GM12878 (cell line): ENCODE measurements around the gene TH. TPM values are rescaled to one million over a fixed set of nuclear protein-coding genes. Genes with fewer than 3 reads are reported as not detected.

Source experiments
- ATAC-seq: fragments of 200-7000 bp; cut with Tn5 transposase; 3 replicates; pipeline ENCODE4 v1.9.1; 2020; ENCODE audit warnings: mild to moderate bottlenecking, moderate library complexity
- BruUV-seq: library from RNA; stranded (reverse); fragments of 400-500 nt; replicated peaks from 2 replicates; lab custom pipeline; 2021; lab: Mats Ljungman, UMichigan
- CTCF ChIA-PET: fragments of 300-600 bp; sonication (Branson Sonifier 250); formaldehyde crosslinking; extraction: SDS; loops from one replicate; lab custom pipeline; 2021; ENCODE audit warnings: inconsistent platforms; lab: Yijun Ruan, JAX
- POLR2A ChIA-PET: fragments of 350-600 bp; formaldehyde crosslinking; extraction: SDS; loops from one replicate; lab custom pipeline; 2021; ENCODE audit warnings: inconsistent platforms; lab: Charles Lee
- RAD21 ChIA-PET: fragments of 300-600 bp; sonication (Branson Sonifier 250); formaldehyde crosslinking; loops from one replicate; lab custom pipeline; 2023; ENCODE audit warnings: antibody characterized with exemption; ENCODE audit not compliant: unreplicated experiment; lab: Charles Lee
- SMC1A ChIA-PET: fragments of 300-600 bp; sonication (Branson Sonifier 250); formaldehyde crosslinking; loops from one replicate; lab custom pipeline; 2023; ENCODE audit not compliant: unreplicated experiment, uncharacterized antibody; lab: Charles Lee
- DNase-seq: peaks from one replicate; pipeline ENCODE4 v3.0.0-alpha.2; 2011; ENCODE audit warnings: low read depth, low spot score
- FAIRE-seq: peaks from 3 replicates; lab custom pipeline; 2011; peaks lifted over from hg19 to GRCh38; lab: Jason Lieb, UNC
- H2AFZ ChIP-seq: 2 replicates; pipeline ENCODE4 v1.6.0; 2011; ENCODE audit warnings: low read depth, low read length, control low read depth; ENCODE audit not compliant: control insufficient read depth
- H3K27ac ChIP-seq: 2 replicates; pipeline ENCODE4 v1.5.1; 2011; ENCODE audit warnings: control low read depth; ENCODE audit not compliant: control insufficient read depth, insufficient read depth
- H3K27me3 ChIP-seq, 2 experiments: replicated peaks in 1 of 2; 2 replicates each; pipeline versions ENCODE4 v1.6.0 to v1.6.1; 2011; ENCODE audit warnings: low read length in 1 of 2; ENCODE audit not compliant: control insufficient read depth in 2 of 2, insufficient read depth in 2 of 2
- H3K36me3 ChIP-seq, 2 experiments: 2 replicates each; pipeline ENCODE4 v1.5.1; 2011; ENCODE audit warnings: low read length in 1 of 2; ENCODE audit not compliant: control insufficient read depth in 2 of 2, insufficient read depth in 2 of 2
- H3K4me1 ChIP-seq: 2 replicates; pipeline ENCODE4 v1.6.1; 2011; ENCODE audit warnings: mild to moderate bottlenecking, low read length, moderate library complexity, mixed read lengths; ENCODE audit not compliant: control insufficient read depth, insufficient read depth
- H3K4me2 ChIP-seq: 2 replicates; pipeline ENCODE4 v1.6.0; 2011; ENCODE audit warnings: control low read depth; ENCODE audit not compliant: control insufficient read depth, insufficient read depth
- H3K4me3 ChIP-seq: fragments of 200-600 bp; sonication (generic); 2 replicates; pipeline ENCODE4 v1.5.1; 2016
- H3K79me2 ChIP-seq: 2 replicates; pipeline ENCODE4 v1.6.0; 2011; ENCODE audit warnings: low read length; ENCODE audit not compliant: control insufficient read depth, insufficient read depth
- H3K9ac ChIP-seq: 2 replicates; pipeline ENCODE4 v1.8.0; 2011; ENCODE audit warnings: low read length, control low read depth, mixed read lengths; ENCODE audit not compliant: control insufficient read depth, insufficient read depth
- H3K9me3 ChIP-seq: replicated peaks from 3 replicates; pipeline ENCODE4 v1.5.1; 2011; ENCODE audit warnings: mild to moderate bottlenecking, low read length; ENCODE audit not compliant: control insufficient read depth, insufficient read depth
- H4K20me1 ChIP-seq: 2 replicates; pipeline ENCODE4 v1.6.0; 2011; ENCODE audit not compliant: control insufficient read depth, insufficient read depth
- EED ChIP-seq: sonication (generic); IDR thresholded peaks from 2 replicates; pipeline ENCODE4 v1.6.1; 2016; ENCODE audit warnings: antibody characterized with exemption, low read depth
- ESRRA ChIP-seq: IDR thresholded peaks from 2 replicates; pipeline ENCODE4 v1.6.1; 2012; ENCODE audit warnings: mild to moderate bottlenecking, low read length, improper control_type of control experiment
- ETV6 ChIP-seq, 2 experiments: fragments of 450-650 bp in 1 of 2; IDR thresholded peaks in 1 of 2; conservative IDR thresholded peaks in 1 of 2; 2 replicates each; pipeline ENCODE4 v1.6.1; 2014; ENCODE audit warnings: antibody characterized with exemption in 1 of 2, borderline replicate concordance in 1 of 2, low read depth in 1 of 2, mild to moderate bottlenecking in 1 of 2, moderate library complexity in 1 of 2
- HCFC1 ChIP-seq: fragments of 150-350 bp; IDR thresholded peaks from 2 replicates; pipeline ENCODE4 v1.6.1; 2014; ENCODE audit warnings: low read length
- IKZF2 ChIP-seq, 2 experiments: fragments of 450-650 bp; IDR thresholded peaks; 2 replicates each; pipeline ENCODE4 v1.6.1; 2017; ENCODE audit warnings: mild to moderate bottlenecking in 2 of 2, moderate library complexity in 2 of 2
- NBN ChIP-seq: fragments of 450-650 bp; IDR thresholded peaks from 2 replicates; pipeline ENCODE4 v1.6.1; 2016
- RAD51 ChIP-seq: fragments of 450-650 bp; IDR thresholded peaks from 2 replicates; pipeline ENCODE4 v1.6.1; 2016; ENCODE audit warnings: moderate library complexity, mild to moderate bottlenecking, inconsistent platforms
- RELA ChIP-seq: fragments of 450-650 bp; IDR thresholded peaks from 2 replicates; pipeline ENCODE4 v1.8.0; 2014; ENCODE audit warnings: borderline replicate concordance; ENCODE audit not compliant: partially characterized antibody
- SIN3A ChIP-seq: IDR thresholded peaks from 2 replicates; pipeline ENCODE4 v1.6.1; 2012; ENCODE audit warnings: low read depth, low read length, improper control_type of control experiment
- STAT1 ChIP-seq: fragments of 450-650 bp; conservative IDR thresholded peaks from 2 replicates; pipeline ENCODE4 v1.6.1; 2014; ENCODE audit warnings: antibody characterized with exemption, mild to moderate bottlenecking
- TBL1XR1 ChIP-seq: IDR thresholded peaks from 2 replicates; pipeline ENCODE4 v1.6.1; 2012; ENCODE audit warnings: low read depth, low read length, improper control_type of control experiment
- YY1 ChIP-seq: IDR thresholded peaks from 2 replicates; pipeline ENCODE4 v1.6.1; 2011; ENCODE audit warnings: low read depth, mild to moderate bottlenecking, low read length
- ZNF274 ChIP-seq: IDR thresholded peaks from one replicate; pipeline ENCODE4 v1.8.0; 2011; ENCODE audit not compliant: insufficient read length, insufficient read depth
- WGBS: methylation state at CpG from one replicate; pipeline ENCODE4 v1.1.6; 2016; ENCODE audit warnings: low lambda C conversion rate; ENCODE audit not compliant: insufficient replicate concordance, insufficient coverage; ENCODE audit errors: missing lambda C conversion rate; 5-methylcytosine and 5-hydroxymethylcytosine counted together
- in situ Hi-C: fragments of 300-500 bp; cut with MboI; formaldehyde crosslinking; loops from 9 replicates; pipeline ENCODE4 v1.14.3; 2018; ENCODE audit warnings: mixed read lengths
- intact Hi-C: fragments of 100-400 bp; cut with micrococcal nuclease; formaldehyde crosslinking; loops from one replicate; pipeline ENCODE4 v1.14.2; 2022; ENCODE audit not compliant: unreplicated experiment
- polyA plus RNA-seq, 11 experiments: library from polyadenylated mRNA; depleted of rRNA in 4 of 11; unstranded in 6 of 11; stranded (reverse) in 5 of 11; fragments of >200 nt; fragmentation: Nextera tagmentation in 4 of 11; fragmentation: Illumina TruSeq in 1 of 11; extraction: Ambion mirVana in 4 of 11; extraction: Trizol in 1 of 11; gene quantifications; 1 replicate in 1 of 11; 2 replicates in 10 of 11; pipeline versions ENCODE4 v1.2.1 to v1.2.3, GENCODE V29; 2011 to 2016; ENCODE audit warnings: inconsistent platforms in 2 of 11, missing spikeins in 2 of 11, low read depth in 1 of 11
- total RNA-seq, 4 experiments: library from RNA; depleted of rRNA in 3 of 4; stranded (reverse); fragments of >200 nt in 3 of 4; fragmentation: Illumina TruSeq in 1 of 4; extraction: Trizol in 1 of 4; gene quantifications; 2 replicates each; pipeline versions ENCODE4 v1.2.1 to v1.2.3, GENCODE V29; 2013 to 2021
- TF ChIP-seq, protein P1 (sequence below): fragments of 450-650 bp; IDR thresholded peaks from 2 replicates; pipeline ENCODE4 v1.6.1; 2017; ENCODE audit warnings: low read depth, mild to moderate bottlenecking, moderate library complexity

TH gene
- total and polyA plus RNA-seq, 10 of the 15 experiments (the other 5 are each of a cell fraction or from before 2014, with no cell fraction given), result not detected

DNA sequence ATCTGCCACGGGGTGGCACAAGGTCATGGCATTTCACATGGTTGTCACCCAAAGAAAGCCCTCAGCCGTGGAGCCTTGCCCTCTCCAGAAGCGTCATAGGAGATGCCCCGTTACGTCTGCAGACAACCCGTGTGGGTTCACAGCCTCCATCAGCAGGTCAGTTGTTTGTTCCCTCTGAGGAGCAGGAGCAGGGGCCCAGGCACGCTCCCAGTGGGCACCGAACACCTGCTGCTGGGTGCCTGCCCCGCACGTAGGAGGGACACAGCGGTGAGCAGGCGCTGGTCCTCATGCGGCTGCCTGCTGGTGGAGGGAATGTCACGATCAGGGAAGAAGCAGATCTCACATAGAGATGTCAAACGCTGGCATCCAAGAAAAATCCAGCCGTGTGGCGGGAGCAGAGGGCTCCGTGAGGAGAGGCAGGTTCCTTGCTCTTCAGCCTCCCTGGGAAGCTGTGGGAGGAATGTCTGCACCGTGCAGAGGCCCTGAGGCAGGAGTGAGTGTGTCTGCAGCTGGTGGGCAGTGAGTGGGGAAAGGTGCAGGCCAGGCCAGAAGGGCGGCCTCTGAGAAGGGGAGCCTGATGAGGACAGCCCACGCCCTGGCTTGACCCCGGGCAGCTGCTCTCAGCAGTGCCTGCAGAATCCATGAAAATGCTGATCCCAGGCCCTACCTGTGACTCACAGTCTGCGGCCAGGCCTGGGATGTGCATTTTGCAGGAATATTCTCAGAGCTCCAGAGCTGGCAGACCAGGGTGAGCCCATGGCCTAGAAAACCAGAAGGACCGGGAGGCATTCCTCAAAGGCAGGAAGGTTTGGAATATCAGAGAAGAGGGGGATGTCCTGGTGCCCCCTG lies 36.4 kb upstream of the TH start:
- Histone ChIP-seq H3K4me3 (no peak overlapping the region), H3K4me1 (no peaks in the 10 kb centered on the region), H3K27ac (no peak overlapping the region), H3K9me3 (no peaks in the 10 kb centered on the region), H3K9ac (no peak overlapping the region), H3K36me3 (no peaks in the 10 kb centered on the region), H4K20me1 (no peaks in the 10 kb centered on the region), H3K27me3 (no peaks in the 10 kb centered on the region; a peak in 1 of 4 replicates), H3K79me2 (no peaks in the 10 kb centered on the region), H3K4me2 (no peak overlapping the region), H2AFZ (no peak overlapping the region)
- ChIA-PET POLR2A (no interaction called here), SMC1A (no interaction called here), CTCF (interaction anchor here (1.0 kb wide), 1 partner anchor 97 kb away, joined by 3 read pairs; no protein-coding TSS in a partner anchor), RAD21 (no interaction called here)
- 30% methylated on average over 24 of the region's 24 CpGs for WGBS
- intact Hi-C loops (no loop called here), in situ Hi-C loops (no loop called here)
- ATAC-seq, result no peak
- no TSS peak for BruUV-seq
- FAIRE-seq, result no peak
- TF ChIP-seq RELA (no peak), TBL1XR1 (no peak), STAT1 (no peak), NBN (no peak), IKZF2 (IDR thresholded peaks at IDR 0.05) (no peak), ESRRA (no peak), SIN3A (no peak), YY1 (no peak), RAD51 (no peak), ZNF274 (no peak), EED (no peak), ETV6 (conservative IDR thresholded peaks at IDR 0.05 in 1 of 2, IDR thresholded peaks at IDR 0.05 in 1 of 2; ENCODE audit: borderline replicate concordance in 1 of 2, low read depth in 1 of 2) (no peak), HCFC1 (no peak)
- TF ChIP-seq, protein P1, sequence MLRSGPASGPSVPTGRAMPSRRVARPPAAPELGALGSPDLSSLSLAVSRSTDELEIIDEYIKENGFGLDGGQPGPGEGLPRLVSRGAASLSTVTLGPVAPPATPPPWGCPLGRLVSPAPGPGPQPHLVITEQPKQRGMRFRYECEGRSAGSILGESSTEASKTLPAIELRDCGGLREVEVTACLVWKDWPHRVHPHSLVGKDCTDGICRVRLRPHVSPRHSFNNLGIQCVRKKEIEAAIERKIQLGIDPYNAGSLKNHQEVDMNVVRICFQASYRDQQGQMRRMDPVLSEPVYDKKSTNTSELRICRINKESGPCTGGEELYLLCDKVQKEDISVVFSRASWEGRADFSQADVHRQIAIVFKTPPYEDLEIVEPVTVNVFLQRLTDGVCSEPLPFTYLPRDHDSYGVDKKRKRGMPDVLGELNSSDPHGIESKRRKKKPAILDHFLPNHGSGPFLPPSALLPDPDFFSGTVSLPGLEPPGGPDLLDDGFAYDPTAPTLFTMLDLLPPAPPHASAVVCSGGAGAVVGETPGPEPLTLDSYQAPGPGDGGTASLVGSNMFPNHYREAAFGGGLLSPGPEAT, result no peak
- no peak for DNase-seq
